Right lobe of liver (tissue), 6 donors: ENCODE measurements around the gene PIEZO2. TPM values are rescaled to one million over a fixed set of nuclear protein-coding genes. Genes with fewer than 3 reads are reported as not detected.

Source experiments
- ATAC-seq, 4 donors: fragments of 200-7000 bp; cut with Tn5 transposase; one replicate each; pipeline ENCODE4 v1.9.1; 2020; ENCODE audit warnings: mild to moderate bottlenecking in 4 of 4, moderate library complexity in 4 of 4
- DNase-seq, 3 donors: peaks; one replicate each; pipeline ENCODE4 v3.0.0-alpha.2; 2020
- H3K27ac ChIP-seq, 3 donors: fragments of 200-600 bp; one replicate each; pipeline ENCODE4 v1.8.0; 2022
- H3K27me3 ChIP-seq, 2 donors: fragments of 200-600 bp; one replicate each; pipeline ENCODE4 v1.8.0; 2022
- H3K36me3 ChIP-seq, 4 donors: fragments of 200-600 bp; sonication (generic) in 1 of 4; one replicate each; pipeline versions ENCODE4 v1.5.1 to v1.8.0; 2017 to 2022; ENCODE audit warnings: control low read depth in 1 of 4
- H3K4me1 ChIP-seq, 4 donors: fragments of 200-600 bp; sonication (generic) in 1 of 4; one replicate each; pipeline versions ENCODE4 v1.5.1 to v1.8.0; 2017 to 2022; ENCODE audit warnings: control low read depth in 1 of 4
- H3K4me3 ChIP-seq, 3 donors: fragments of 200-600 bp; one replicate each; pipeline ENCODE4 v1.8.0; 2022
- H3K9me3 ChIP-seq, 4 donors: fragments of 200-600 bp; sonication (generic) in 1 of 4; one replicate each; pipeline versions ENCODE4 v1.5.1 to v1.8.0; 2017 to 2022; ENCODE audit warnings: control low read depth in 1 of 4
- POLR2A ChIP-seq: fragments of 450-650 bp; IDR thresholded peaks from one replicate; pipeline ENCODE4 v1.6.1; 2017; ENCODE audit warnings: antibody characterized with exemption, mild to moderate bottlenecking
- WGBS: methylation state at CpG from one replicate; pipeline ENCODE4 v1.1.6; 2018; ENCODE audit warnings: low coverage, low lambda C conversion rate; ENCODE audit not compliant: insufficient coverage; ENCODE audit errors: missing lambda C conversion rate; 5-methylcytosine and 5-hydroxymethylcytosine counted together
- intact Hi-C, 2 donors: fragments of 100-400 bp; cut with DNase I; formaldehyde crosslinking; loops; one replicate each; pipeline versions ENCODE4 v1.11.2 to v1.14.1; 2022
- total RNA-seq, 6 experiments: library from RNA; depleted of rRNA in 2 of 6; stranded (reverse); fragments of >200 nt in 2 of 6; fragmentation: NEBNext Ultra II Directional in 3 of 6; extraction: Animal tissue kit (Norgen Biotek cat#: 25700) in 3 of 6; gene quantifications; one replicate each; pipeline versions ENCODE4 v1.1.0 to v1.2.4, GENCODE V29; 2016 to 2023
- TF ChIP-seq, protein P1 (sequence below), 4 donors: fragments of 200-600 bp in 3 of 4; fragments of 450-650 bp in 1 of 4; IDR thresholded peaks; one replicate each; pipeline versions ENCODE4 v1.5.1 to v1.8.0; 2016 to 2022; ENCODE audit warnings: antibody characterized with exemption in 4 of 4, mild to moderate bottlenecking in 2 of 4
- donor health status: DM: no; HTN: yes; CAD: no.
- donor health status: DM: no; HTN: no; CAD: no.
- donor health status: DM: no; HTN: no; CAD: no.
- donor health status: DM: no; HTN: yes; CAD: no.
- donor health status: DM: no; HTN: yes; CAD: no.

The PIEZO2 gene
- total RNA-seq, 6 experiments from 2014 or later, result 6.6 to 16.9 (median 10.1) TPM

DNA sequence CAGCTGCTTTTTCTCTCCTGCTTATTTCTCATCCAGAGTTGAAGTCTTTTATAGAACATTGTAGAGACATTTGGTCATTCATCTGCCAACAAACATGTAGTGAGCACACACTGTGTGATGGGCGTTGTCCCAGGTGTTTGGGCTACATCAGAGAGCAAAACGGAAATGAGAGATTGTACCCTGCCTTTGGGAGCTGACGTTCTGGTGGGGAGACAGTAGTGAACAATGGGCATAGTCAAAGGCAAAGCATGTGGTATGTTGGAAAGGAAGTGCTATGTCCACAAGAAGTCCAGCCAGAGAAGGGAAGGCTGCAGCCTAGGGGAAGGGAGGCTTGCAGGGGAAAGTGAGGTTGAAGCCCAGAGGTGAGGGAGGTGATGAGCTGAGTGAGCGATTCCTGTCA, 78.1 kb downstream of the PIEZO2 start:
- DNase-seq, result no peak
- no peak overlapping the region for H3K4me3 ChIP-seq
- WGBS, result 96% methylated on average over 3 of the region's 4 CpGs
- H3K27ac ChIP-seq, result no peak overlapping the region
- H3K9me3 ChIP-seq, result no peaks in the 10 kb centered on the region
- no peak for TF ChIP-seq POLR2A
- TF ChIP-seq, protein P1, sequence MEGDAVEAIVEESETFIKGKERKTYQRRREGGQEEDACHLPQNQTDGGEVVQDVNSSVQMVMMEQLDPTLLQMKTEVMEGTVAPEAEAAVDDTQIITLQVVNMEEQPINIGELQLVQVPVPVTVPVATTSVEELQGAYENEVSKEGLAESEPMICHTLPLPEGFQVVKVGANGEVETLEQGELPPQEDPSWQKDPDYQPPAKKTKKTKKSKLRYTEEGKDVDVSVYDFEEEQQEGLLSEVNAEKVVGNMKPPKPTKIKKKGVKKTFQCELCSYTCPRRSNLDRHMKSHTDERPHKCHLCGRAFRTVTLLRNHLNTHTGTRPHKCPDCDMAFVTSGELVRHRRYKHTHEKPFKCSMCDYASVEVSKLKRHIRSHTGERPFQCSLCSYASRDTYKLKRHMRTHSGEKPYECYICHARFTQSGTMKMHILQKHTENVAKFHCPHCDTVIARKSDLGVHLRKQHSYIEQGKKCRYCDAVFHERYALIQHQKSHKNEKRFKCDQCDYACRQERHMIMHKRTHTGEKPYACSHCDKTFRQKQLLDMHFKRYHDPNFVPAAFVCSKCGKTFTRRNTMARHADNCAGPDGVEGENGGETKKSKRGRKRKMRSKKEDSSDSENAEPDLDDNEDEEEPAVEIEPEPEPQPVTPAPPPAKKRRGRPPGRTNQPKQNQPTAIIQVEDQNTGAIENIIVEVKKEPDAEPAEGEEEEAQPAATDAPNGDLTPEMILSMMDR (IDR thresholded peaks at IDR 0.05), result no peak
- no peaks in the 10 kb centered on the region for H3K36me3 ChIP-seq
- no peaks in the 10 kb centered on the region for H3K4me1 ChIP-seq
- no peak for ATAC-seq
- no peaks in the 10 kb centered on the region for H3K27me3 ChIP-seq
- intact Hi-C loops, result no loop called here

DNA sequence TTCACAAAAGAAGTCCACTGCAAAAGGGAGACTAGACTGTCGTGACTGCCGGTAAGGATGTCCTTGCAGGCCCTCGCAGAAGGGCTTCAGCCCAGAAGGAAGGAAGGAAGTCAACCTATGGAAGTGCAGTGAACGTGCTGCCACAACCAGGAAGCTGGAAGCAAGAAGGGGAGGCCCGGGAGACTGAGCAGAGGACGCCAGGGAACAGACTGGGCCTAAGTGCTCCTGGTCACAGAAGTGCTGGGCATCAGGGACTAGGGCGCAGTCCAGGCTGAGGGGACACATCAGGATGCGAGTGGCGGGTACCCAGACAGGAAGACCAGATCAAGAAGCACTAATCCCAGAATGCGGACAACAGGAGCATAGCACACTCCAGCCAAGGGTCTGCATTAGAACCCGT, 78.8 kb downstream of the PIEZO2 start:
- ATAC-seq, result no peak
- H3K4me1 ChIP-seq, result no peaks in the 10 kb centered on the region
- intact Hi-C loops, result no loop called here

DNA sequence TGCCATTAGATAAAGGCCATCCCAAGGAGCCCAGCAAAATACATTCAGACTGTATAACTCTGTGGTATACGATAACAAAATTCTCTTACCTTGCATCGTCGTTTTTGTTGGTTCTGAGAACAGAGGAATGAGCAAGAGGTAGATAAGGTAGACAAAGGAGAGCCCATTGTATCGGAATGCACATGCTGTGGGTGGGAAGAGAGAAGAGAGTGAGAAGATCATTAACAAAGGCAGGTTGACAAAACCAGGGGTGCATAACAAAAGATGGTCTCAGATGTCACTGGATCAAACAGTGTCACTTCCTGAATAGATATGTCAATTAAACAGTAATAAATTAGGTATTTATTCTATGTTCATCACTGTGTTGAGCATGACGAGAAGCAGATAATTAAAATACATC, 83.3 kb downstream of the PIEZO2 start:
- Histone ChIP-seq H3K27me3 (no peaks in the 10 kb centered on the region), H3K4me3 (no peak overlapping the region), H3K9me3 (no peaks in the 10 kb centered on the region), H3K27ac (no peak overlapping the region), H3K4me1 (no peaks in the 10 kb centered on the region), H3K36me3 (no peaks in the 10 kb centered on the region)
- no peak for TF ChIP-seq POLR2A
- TF ChIP-seq, protein P1 (IDR thresholded peaks at IDR 0.05), result no peak
- DNase-seq (no peak), ATAC-seq (no peak)
- WGBS, result 91% methylated on average over 5 of the region's 5 CpGs
- intact Hi-C loops, result no loop called here

More for the DNA sequence above, 78.8 kb downstream of the PIEZO2 start:
- Histone ChIP-seq H3K36me3 (no peaks in the 10 kb centered on the region), H3K9me3 (no peaks in the 10 kb centered on the region), H3K4me3 (no peak overlapping the region), H3K27ac (no peak overlapping the region), H3K27me3 (no peaks in the 10 kb centered on the region)
- TF ChIP-seq, protein P1 (IDR thresholded peaks at IDR 0.05), result no peak
- no peak for TF ChIP-seq POLR2A
- 69% methylated on average over 10 of the region's 11 CpGs for WGBS
- DNase-seq, result no peak

DNA sequence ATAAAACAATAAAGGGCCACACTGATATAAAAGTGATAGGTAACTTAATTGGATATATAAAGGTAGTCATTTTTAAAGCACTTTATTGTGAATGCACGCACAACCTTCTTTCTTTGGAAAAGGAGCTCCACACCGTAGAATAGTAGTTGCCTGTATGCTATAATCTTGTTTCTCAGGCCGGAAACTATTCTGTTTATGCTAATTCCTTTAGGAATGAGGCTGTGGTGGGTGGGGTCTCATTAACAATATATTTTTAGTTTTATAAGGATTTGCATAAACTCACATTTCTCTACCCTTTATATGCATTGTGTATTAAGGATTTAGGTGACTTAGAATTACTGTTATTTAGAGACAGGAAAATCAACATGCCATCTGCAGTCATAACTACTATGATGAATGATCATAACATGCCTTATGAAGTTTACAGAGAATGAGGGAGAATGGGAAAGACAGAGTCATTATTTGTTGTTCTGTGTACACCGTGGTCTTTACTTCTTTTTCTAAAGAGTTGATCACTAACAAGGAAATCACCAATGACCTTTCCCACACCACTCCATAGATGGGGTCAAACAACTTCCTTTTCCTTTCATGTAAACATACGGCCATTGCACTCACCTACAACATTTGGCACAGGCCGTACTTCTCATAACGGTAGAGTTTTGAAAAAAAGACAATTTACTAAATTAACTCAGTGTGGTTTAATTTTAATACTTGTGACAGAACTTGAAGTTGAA, 84.5 kb downstream of the PIEZO2 start:
- ATAC-seq (peak in 2 of 4 donors; percentile 39 to 49), DNase-seq (no peak)
- H3K9me3 ChIP-seq, result no peaks in the 10 kb centered on the region
- H3K27me3 ChIP-seq, result no peaks in the 10 kb centered on the region
- H3K4me3 ChIP-seq, result no peak overlapping the region
- intact Hi-C loops, result no loop called here
- no peak for TF ChIP-seq POLR2A
- TF ChIP-seq, protein P1 (IDR thresholded peaks at IDR 0.05), result no peak
- WGBS, result 45% methylated on average over 7 of the region's 7 CpGs
- H3K36me3 ChIP-seq, result no peaks in the 10 kb centered on the region
- H3K27ac ChIP-seq, result no peak overlapping the region
- no peaks in the 10 kb centered on the region for H3K4me1 ChIP-seq
